Epithelial cell of esophagus (primary cell): ENCODE results near the gene ARSG.

Experiments used
- DNase-seq: peaks from one replicate; pipeline ENCODE4 v3.0.0; 2010; ENCODE audit warnings: low read depth
- H3K4me3 ChIP-seq: 2 replicates; pipeline ENCODE4 v1.5.1; 2011; ENCODE audit warnings: mild to moderate bottlenecking, low read length, control low read depth
- CTCF ChIP-seq: IDR thresholded peaks from 2 replicates; pipeline ENCODE4 v1.5.1; 2011; ENCODE audit warnings: low read depth, mild to moderate bottlenecking, low read length, control low read depth, inconsistent platforms; ENCODE audit not compliant: insufficient read depth; ENCODE audit errors: missing control alignments

The ARSG gene

DNA sequence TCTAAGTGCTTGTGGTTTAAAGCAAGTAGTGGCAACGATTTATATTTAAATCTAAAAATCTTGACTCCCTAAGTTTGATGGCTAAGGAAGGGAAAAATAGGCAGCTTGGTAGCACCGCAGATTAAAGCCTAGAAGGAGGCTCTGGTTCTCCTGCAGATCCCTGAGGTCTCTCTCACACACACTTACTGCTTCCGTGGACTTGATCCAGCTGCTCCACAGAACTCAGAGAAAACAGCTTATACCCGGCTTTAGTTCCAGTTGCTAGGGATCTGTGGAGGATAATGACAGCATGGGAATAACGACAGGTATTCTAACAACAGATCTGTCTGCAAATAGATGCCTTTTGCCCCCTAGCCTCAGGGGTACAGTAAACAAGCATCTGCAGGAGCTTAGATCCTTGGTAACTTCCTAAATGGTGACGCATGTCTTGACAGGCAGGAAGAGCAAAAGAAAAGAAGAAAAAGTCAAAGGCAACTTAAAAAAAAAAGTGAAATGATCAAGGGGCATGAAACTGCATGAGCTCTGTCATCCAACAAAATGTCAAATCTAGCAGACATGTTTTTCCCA is 161.5 kb downstream of the ARSG start:
- peak; percentile 34 for DNase-seq
- H3K4me3 ChIP-seq: no peak overlapping the region
- no peak for TF ChIP-seq CTCF

GRCh38 chr17:68453991-68454665 is 162.8 kb downstream of the ARSG start:
- no peak for DNase-seq
- TF ChIP-seq CTCF: no peak
- H3K4me3 ChIP-seq: no peak overlapping the region

DNA sequence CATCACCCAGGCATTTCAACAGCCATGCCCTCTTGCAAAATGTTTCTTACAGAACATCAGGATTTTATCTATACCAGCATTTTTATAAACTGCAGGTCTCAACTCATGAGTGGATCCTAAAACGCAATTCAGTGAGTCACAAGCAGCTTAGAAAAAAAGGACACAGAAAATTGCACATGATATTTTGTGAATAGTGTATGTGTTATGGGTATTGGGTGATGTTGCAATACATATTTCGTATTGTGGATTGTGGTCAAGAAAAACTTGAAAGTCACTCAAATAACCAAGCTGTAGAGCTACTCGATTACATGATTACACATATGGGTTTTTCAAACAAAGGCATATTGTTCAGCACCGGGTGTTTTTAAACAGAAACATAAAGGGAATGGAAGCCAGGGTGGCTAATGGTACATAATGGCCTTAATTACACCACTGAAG is 164.6 kb downstream of the ARSG start:
- H3K4me3 ChIP-seq: peak overlapping the region; percentile 66
- TF ChIP-seq CTCF: no peak
- DNase-seq: peak; percentile 77

DNA sequence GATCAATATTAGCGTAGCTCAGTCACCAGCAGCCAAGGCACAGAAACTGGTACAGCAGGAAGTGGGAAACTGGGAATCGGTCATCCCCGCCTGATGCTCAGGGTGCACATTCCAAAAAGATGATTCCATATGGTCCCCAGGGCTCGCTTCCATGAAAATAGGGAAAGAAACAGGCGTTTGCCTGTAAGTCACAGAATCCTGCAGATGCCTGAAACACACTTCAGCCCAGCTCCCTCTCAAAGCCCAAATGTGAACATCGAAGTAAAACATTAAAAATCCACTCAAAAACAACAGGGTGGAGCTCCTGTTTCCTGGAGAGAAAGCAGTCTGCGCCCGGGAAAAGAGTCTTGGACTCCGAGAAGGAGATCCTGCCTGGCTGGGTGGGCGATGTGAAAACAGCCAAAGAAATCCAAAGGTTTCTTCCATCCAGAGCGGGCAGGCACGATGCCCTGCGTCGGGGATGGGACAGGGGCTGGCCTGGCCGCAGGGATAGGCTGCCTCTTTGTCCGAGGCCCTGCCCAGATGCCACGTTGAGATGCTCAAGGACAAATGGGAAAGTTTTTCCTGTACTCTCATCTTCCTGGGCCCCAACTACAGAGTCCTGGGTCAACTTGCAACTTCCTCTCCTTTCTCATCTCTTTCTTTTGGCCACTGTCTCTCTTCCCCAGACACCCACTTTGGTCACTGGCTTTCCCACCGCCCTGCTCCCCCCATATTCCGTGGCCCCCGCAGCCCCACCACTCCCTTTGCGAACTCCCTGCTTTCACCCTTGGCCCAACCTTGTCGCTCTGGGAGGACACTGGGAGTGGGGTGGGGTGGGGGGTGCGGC is 165.3 kb downstream of the ARSG start:
- no peak for TF ChIP-seq CTCF
- peak; percentile 89 for DNase-seq
- H3K4me3 ChIP-seq: peak overlapping the region; percentile 66

DNA sequence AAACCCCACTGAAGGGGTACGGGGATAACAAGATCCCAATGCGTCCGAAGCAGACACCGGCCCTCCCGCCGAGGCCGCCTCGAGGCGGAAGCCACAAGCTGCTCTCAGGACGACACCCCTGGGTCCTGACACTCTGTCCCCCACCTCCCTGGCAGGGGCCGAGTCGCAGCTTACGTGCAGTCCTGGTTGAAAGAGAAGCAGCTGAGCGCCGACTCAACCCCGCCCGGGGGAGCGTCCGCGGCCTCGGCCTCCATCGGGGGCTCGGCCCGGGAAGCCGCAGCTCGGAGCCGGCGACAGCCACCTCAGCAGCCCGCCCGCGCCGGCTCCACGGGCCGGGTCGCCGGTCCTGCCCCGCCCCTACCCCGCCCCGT is 165.9 kb downstream of the ARSG start, which contains the start of gene WIPI1:
WIPI1 (minus strand) TSS at position 329 of the 371 bp plus-strand sequence; CDS start at position 254, 75 bp downstream.
- TF ChIP-seq CTCF: no peak
- DNase-seq: no peak
- H3K4me3 ChIP-seq: peak within 1 kb of the TSS; percentile 66

- TF ChIP-seq CTCF: no peak
- peak overlapping the region; percentile 64 for H3K4me3 ChIP-seq
- peak; percentile 99 for DNase-seq
These were observed 166.4 kb downstream of the ARSG start for GRCh38 chr17:68457539-68458259.
